H1 (cell line): ENCODE measurements around the gene CYP2C19. TPM values are rescaled to one million over a fixed set of nuclear protein-coding genes. Genes with fewer than 3 reads are reported as not detected.

Experiments
- CTCF ChIA-PET: fragments of 300-600 bp; sonication (Branson Sonifier 250); formaldehyde crosslinking; loops from one replicate; lab custom pipeline; 2021; ENCODE audit not compliant: partially characterized antibody; lab: Charles Lee
- POLR2A ChIA-PET: fragments of 300-600 bp; sonication (Branson Sonifier 250); formaldehyde crosslinking; loops from one replicate; lab custom pipeline; 2021; ENCODE audit warnings: inconsistent platforms; ENCODE audit not compliant: partially characterized antibody; lab: Charles Lee
- DNase-seq, 2 experiments: peaks; one replicate each; pipeline versions ENCODE4 v3.0.0 to v3.0.0-alpha.2; 2010 to 2022; ENCODE audit warnings: low spot score in 2 of 2, low read depth in 1 of 2, mixed read lengths in 1 of 2
- FAIRE-seq: peaks from 2 replicates; lab custom pipeline; 2011; peaks lifted over from hg19 to GRCh38; lab: Jason Lieb, UNC
- H2AFZ ChIP-seq: 2 replicates; pipeline ENCODE4 v1.8.1; 2012; ENCODE audit warnings: low read length, inconsistent platforms
- H2AK5ac ChIP-seq: 2 replicates; pipeline ENCODE4 v1.6.1; 2013; ENCODE audit warnings: low read depth, low read length
- H2BK120ac ChIP-seq: replicated peaks from 2 replicates; pipeline ENCODE3; 2013; ENCODE audit warnings: low read depth, low read length, inconsistent platforms
- H2BK12ac ChIP-seq: 2 replicates; pipeline ENCODE4 v1.6.1; 2013; ENCODE audit warnings: low read depth, low read length
- H2BK15ac ChIP-seq: 2 replicates; pipeline ENCODE4 v1.6.1; 2013; ENCODE audit warnings: low read length
- H2BK20ac ChIP-seq: 2 replicates; pipeline ENCODE4 v1.6.1; 2013; ENCODE audit warnings: low read length
- H2BK5ac ChIP-seq: 2 replicates; pipeline ENCODE4 v1.6.1; 2013; ENCODE audit warnings: low read depth, low read length
- H3K14ac ChIP-seq: 2 replicates; pipeline ENCODE4 v1.6.1; 2013; ENCODE audit warnings: inconsistent platforms; ENCODE audit not compliant: insufficient read length
- H3K18ac ChIP-seq: 2 replicates; pipeline ENCODE4 v1.6.1; 2013; ENCODE audit warnings: low read length; ENCODE audit errors: extremely low read depth
- H3K23ac ChIP-seq: 2 replicates; pipeline ENCODE4 v1.6.1; 2013; ENCODE audit warnings: inconsistent platforms; ENCODE audit not compliant: insufficient read length
- H3K23me2 ChIP-seq: 2 replicates; pipeline ENCODE4 v1.6.1; 2013; ENCODE audit warnings: low read depth, low read length
- H3K27ac ChIP-seq: 2 replicates; pipeline ENCODE4 v1.6.1; 2011; ENCODE audit warnings: low read depth, low read length, inconsistent platforms
- H3K27me3 ChIP-seq, 4 experiments: replicated peaks in 1 of 4; 1 replicate in 1 of 4; 2 replicates in 3 of 4; pipeline versions ENCODE4 v1.6.1 to v1.8.1; 2011 to 2013; ENCODE audit warnings: low read length in 3 of 4, mild to moderate bottlenecking in 3 of 4, inconsistent platforms in 2 of 4, mixed read lengths in 2 of 4, moderate library complexity in 1 of 4; ENCODE audit not compliant: control insufficient read depth in 3 of 4, insufficient read depth in 3 of 4; ENCODE audit errors: extremely low read depth in 1 of 4
- H3K36me3 ChIP-seq, 4 experiments: 2 replicates each; pipeline versions ENCODE4 v1.6.1 to v1.8.1; 2011 to 2013; ENCODE audit warnings: mild to moderate bottlenecking in 4 of 4, low read length in 3 of 4, moderate library complexity in 2 of 4, control low read depth in 1 of 4, inconsistent platforms in 1 of 4; ENCODE audit not compliant: insufficient read depth in 4 of 4, control insufficient read depth in 2 of 4
- H3K4ac ChIP-seq: replicated peaks from 2 replicates; pipeline ENCODE3; 2013; ENCODE audit warnings: low read length, low read depth, mixed read lengths, inconsistent platforms; ENCODE audit not compliant: insufficient read length
- H3K4me1 ChIP-seq, 4 experiments: replicated peaks in 1 of 4; 1 replicate in 1 of 4; 2 replicates in 3 of 4; pipeline versions ENCODE4 v1.6.1 to v1.8.1; 2011 to 2013; ENCODE audit warnings: low read length in 3 of 4, inconsistent platforms in 2 of 4, mixed read lengths in 1 of 4; ENCODE audit not compliant: insufficient read depth in 4 of 4, control insufficient read depth in 3 of 4
- H3K4me2 ChIP-seq, 2 experiments: 2 replicates each; pipeline versions ENCODE4 v1.6.1 to v1.8.1; 2011 to 2013; ENCODE audit warnings: low read depth in 2 of 2, low read length in 2 of 2, control low read depth in 1 of 2, inconsistent platforms in 1 of 2, mild to moderate bottlenecking in 1 of 2; ENCODE audit not compliant: insufficient read depth in 1 of 2
- H3K4me3 ChIP-seq, 4 experiments: fragments of 200-600, 300-600 bp in 1 of 4; sonication (generic), shearing (Covaris generic), sonication (Bioruptor Twin) in 1 of 4; 2 replicates each; pipeline versions ENCODE4 v1.5.1 to v1.8.1; 2011 to 2016; ENCODE audit warnings: low read length in 4 of 4, low read depth in 3 of 4, control low read depth in 2 of 4, inconsistent platforms in 2 of 4, mild to moderate bottlenecking in 2 of 4, mixed read lengths in 1 of 4, moderate library complexity in 1 of 4; ENCODE audit not compliant: insufficient read depth in 2 of 4; ENCODE audit errors: extremely low read depth in 1 of 4
- H3K56ac ChIP-seq: replicated peaks from 2 replicates; pipeline ENCODE3; 2013; ENCODE audit warnings: low read depth, mild to moderate bottlenecking, mixed read lengths, low read length, inconsistent platforms; ENCODE audit not compliant: insufficient read length
- H3K79me1 ChIP-seq: 2 replicates; pipeline ENCODE4 v1.6.1; 2013; ENCODE audit warnings: low read depth, low read length, control low read depth
- H3K79me2 ChIP-seq, 2 experiments: 2 replicates each; pipeline versions ENCODE4 v1.6.1 to v1.8.1; 2012 to 2013; ENCODE audit warnings: low read length in 2 of 2, mild to moderate bottlenecking in 2 of 2, inconsistent platforms in 1 of 2; ENCODE audit not compliant: insufficient read depth in 2 of 2, control insufficient read depth in 1 of 2
- H3K9ac ChIP-seq, 4 experiments: replicated peaks in 1 of 4; 1 replicate in 1 of 4; 2 replicates in 3 of 4; pipeline versions ENCODE4 v1.6.1 to v1.8.1; 2011 to 2013; ENCODE audit warnings: low read depth in 3 of 4, low read length in 3 of 4, control low read depth in 2 of 4, mild to moderate bottlenecking in 2 of 4, moderate library complexity in 2 of 4, inconsistent platforms in 1 of 4; ENCODE audit errors: extremely low read depth in 1 of 4
- H3K9me3 ChIP-seq, 2 experiments: 2 replicates each; pipeline versions ENCODE4 v1.6.1 to v1.8.1; 2012 to 2013; ENCODE audit warnings: mild to moderate bottlenecking in 2 of 2, moderate library complexity in 2 of 2, control low read depth in 1 of 2, inconsistent platforms in 1 of 2, low read depth in 1 of 2, low read length in 1 of 2, mixed read lengths in 1 of 2; ENCODE audit not compliant: insufficient read depth in 2 of 2
- H4K20me1 ChIP-seq, 2 experiments: replicated peaks in 1 of 2; 2 replicates each; pipeline versions ENCODE3 to v1.8.1; 2011 to 2013; ENCODE audit warnings: inconsistent platforms in 2 of 2, low read length in 2 of 2, mild to moderate bottlenecking in 1 of 2; ENCODE audit not compliant: insufficient read depth in 2 of 2, control insufficient read depth in 1 of 2
- H4K5ac ChIP-seq: 2 replicates; pipeline ENCODE4 v1.6.1; 2013; ENCODE audit warnings: low read length, low read depth, mixed read lengths, inconsistent platforms; ENCODE audit not compliant: insufficient read length
- H4K8ac ChIP-seq: 2 replicates; pipeline ENCODE4 v1.8.0; 2013; ENCODE audit warnings: mild to moderate bottlenecking, moderate library complexity, low read length, inconsistent platforms; ENCODE audit not compliant: insufficient read depth; ENCODE audit errors: extremely low read depth
- H4K91ac ChIP-seq: replicated peaks from 2 replicates; pipeline ENCODE3; 2013; ENCODE audit warnings: low read length, mixed read lengths, inconsistent platforms; ENCODE audit not compliant: insufficient read length
- CEBPB ChIP-seq: IDR thresholded peaks from 2 replicates; pipeline ENCODE4 v1.6.1; 2012; ENCODE audit warnings: low read depth, low read length
- CHD2 ChIP-seq: IDR thresholded peaks from 2 replicates; pipeline ENCODE4 v1.6.1; 2012; ENCODE audit warnings: low read length, improper control_type of control experiment
- GTF2F1 ChIP-seq: IDR thresholded peaks from 2 replicates; pipeline ENCODE4 v1.6.1; 2012; ENCODE audit warnings: low read depth, low read length, improper control_type of control experiment, borderline replicate concordance
- JUN ChIP-seq: IDR thresholded peaks from 2 replicates; pipeline ENCODE4 v1.6.1; 2011; ENCODE audit warnings: low read depth, mild to moderate bottlenecking, improper control_type of control experiment, low read length
- NRF1 ChIP-seq: IDR thresholded peaks from 2 replicates; pipeline ENCODE4 v1.6.1; 2011; ENCODE audit warnings: mild to moderate bottlenecking, low read depth, low read length, improper control_type of control experiment
- POLR2A ChIP-seq, 2 experiments: IDR thresholded peaks; 1 replicate in 1 of 2; 2 replicates in 1 of 2; pipeline ENCODE4 v1.6.1; 2011; ENCODE audit warnings: low read depth in 2 of 2, low read length in 2 of 2, mild to moderate bottlenecking in 2 of 2; ENCODE audit errors: control extremely low read depth in 1 of 2
- RBBP5 ChIP-seq: IDR thresholded peaks from 2 replicates; pipeline ENCODE4 v1.7.1; 2012; ENCODE audit warnings: low read depth, mild to moderate bottlenecking, inconsistent platforms, low read length, moderate library complexity, borderline replicate concordance
- SAP30 ChIP-seq: fragments of 300-600 bp; sonication (generic); IDR thresholded peaks from 2 replicates; pipeline ENCODE4 v1.7.1; 2012; ENCODE audit warnings: low read length, moderate library complexity, mild to moderate bottlenecking, inconsistent platforms; ENCODE audit not compliant: insufficient read depth, insufficient replicate concordance
- SIN3A ChIP-seq, 2 experiments: IDR thresholded peaks in 1 of 2; conservative IDR thresholded peaks in 1 of 2; 2 replicates each; pipeline ENCODE4 v1.6.1; 2011 to 2012; ENCODE audit warnings: low read length in 2 of 2, improper control_type of control experiment in 1 of 2, low read depth in 1 of 2, mild to moderate bottlenecking in 1 of 2
- SIRT6 ChIP-seq: IDR thresholded peaks from one replicate; pipeline ENCODE4 v1.7.1; 2012; ENCODE audit warnings: low read length, inconsistent platforms
- SP1 ChIP-seq: IDR thresholded peaks from 2 replicates; pipeline ENCODE4 v1.6.1; 2011; ENCODE audit warnings: low read depth, low read length
- SP2 ChIP-seq: IDR thresholded peaks from 2 replicates; pipeline ENCODE4 v1.6.1; 2012; ENCODE audit warnings: mild to moderate bottlenecking, low read length, inconsistent platforms
- SP4 ChIP-seq: IDR thresholded peaks from 2 replicates; pipeline ENCODE4 v1.6.1; 2012; ENCODE audit warnings: low read length, inconsistent platforms
- TBP ChIP-seq: IDR thresholded peaks from 2 replicates; pipeline ENCODE4 v1.6.1; 2011; ENCODE audit warnings: low read depth, low read length, improper control_type of control experiment
- YY1 ChIP-seq: IDR thresholded peaks from 2 replicates; pipeline ENCODE4 v1.6.1; 2011; ENCODE audit warnings: low read depth, mild to moderate bottlenecking, low read length
- WGBS, 2 experiments: shearing (Covaris generic) in 1 of 2; methylation state at CpG; one replicate each; pipeline versions ENCODE4 v1.1.6 to v1.1.7; 2013 to 2015; ENCODE audit warnings: low lambda C conversion rate in 2 of 2, mixed read lengths in 2 of 2, inconsistent platforms in 1 of 2, low coverage in 1 of 2, missing lambda C conversion rate in 1 of 2; ENCODE audit not compliant: insufficient replicate concordance in 2 of 2, insufficient coverage in 1 of 2, insufficient read length in 1 of 2; ENCODE audit errors: extremely low coverage in 1 of 2, missing lambda C conversion rate in 1 of 2; 5-methylcytosine and 5-hydroxymethylcytosine counted together
- polyA plus RNA-seq, 7 experiments: library from polyadenylated mRNA; depleted of rRNA in 3 of 7; stranded (reverse) in 5 of 7; unstranded in 2 of 7; fragments of >200 nt in 5 of 7; fragments of 200-250 nt in 2 of 7; gene quantifications; 1 replicate in 5 of 7; 2 replicates in 1 of 7; 4 replicates in 1 of 7; pipeline versions ENCODE4 v1.2.1 to v1.2.3, GENCODE V29; 2011 to 2013; ENCODE audit warnings: missing spikeins in 2 of 7, mixed read lengths in 2 of 7
- total RNA-seq: library from RNA; stranded (reverse); fragmentation: NEBNext Ultra II Directional; extraction: Animal tissue kit (Norgen Biotek cat#: 25700); gene quantifications from 2 replicates; pipeline ENCODE4 v1.2.1, GENCODE V29; 2021

The CYP2C19 gene
- total and polyA plus RNA-seq, 2 of the 8 experiments (the other 6 are each of a cell fraction or from before 2014, with no cell fraction given) = not detected

GRCh38 chr10:94747137-94747536 lies 15.3 kb upstream of the CYP2C19 start:
- no peak overlapping the region for H2BK12ac ChIP-seq
- 98% methylated on average over 2 of the region's 2 CpGs; no CpG with 5 or more reads in 1 of the 2 experiments for WGBS, 2 experiments
- no peak overlapping the region for H3K4ac ChIP-seq
- no peak for FAIRE-seq
- peaks cover 12 to 23% of the 10 kb centered on the region in 2 experiments; a peak in 3 of 4 replicates for H3K9me3 ChIP-seq
- H3K4me3 ChIP-seq = no peak overlapping the region
- H3K23ac ChIP-seq = no peak overlapping the region
- no peak overlapping the region for H2AK5ac ChIP-seq
- no peak overlapping the region for H2BK120ac ChIP-seq
- no peak overlapping the region for H2BK5ac ChIP-seq
- no peaks in the 10 kb centered on the region for H3K36me3 ChIP-seq
- H3K18ac ChIP-seq = no peak overlapping the region
- H3K27ac ChIP-seq = no peak overlapping the region
- H3K27me3 ChIP-seq = no peaks in the 10 kb centered on the region
- POLR2A ChIA-PET = no interaction called here
- no peak overlapping the region for H3K56ac ChIP-seq
- no peak overlapping the region for H3K14ac ChIP-seq
- H2BK15ac ChIP-seq = no peak overlapping the region
- DNase-seq = no peak
- TF ChIP-seq SIRT6 (no peak), SP2 (no peak), POLR2A (IDR thresholded peaks at IDR 0.05; ENCODE audit: control extremely low read depth in 1 of 2, low read depth in 2 of 2, low read length in 2 of 2) (no peak), RBBP5 (no peak), YY1 (no peak), CEBPB (no peak), SP4 (no peak), SIN3A (conservative IDR thresholded peaks at IDR 0.05 in 1 of 2, IDR thresholded peaks at IDR 0.05 in 1 of 2; ENCODE audit: low read depth in 1 of 2, low read length in 2 of 2) (no peak), SP1 (no peak), JUN (no peak), GTF2F1 (no peak), NRF1 (no peak), TBP (no peak), SAP30 (no peak), CHD2 (no peak)
- H3K23me2 ChIP-seq = no peaks in the 10 kb centered on the region
- no peak overlapping the region for H3K9ac ChIP-seq
- no peak overlapping the region for H4K91ac ChIP-seq
- H3K79me1 ChIP-seq = no peaks in the 10 kb centered on the region
- H4K20me1 ChIP-seq = no peaks in the 10 kb centered on the region
- H3K4me1 ChIP-seq = no peaks in the 10 kb centered on the region
- H3K4me2 ChIP-seq = no peak overlapping the region
- H4K5ac ChIP-seq = no peak overlapping the region
- no peak overlapping the region for H4K8ac ChIP-seq
- no peak overlapping the region for H2BK20ac ChIP-seq
- H3K79me2 ChIP-seq = no peaks in the 10 kb centered on the region
- H2AFZ ChIP-seq = no peak overlapping the region
- CTCF ChIA-PET = no interaction called here
